Activated CD8-positive, alpha-beta memory T cell treated with anti-CD3 and anti-CD28 coated beads for 24 hours (primary cell): ENCODE measurements around the gene PPP6R3.
"Not testable (repeated sequence)": the region's sequence is repeated elsewhere in the genome, so short reads cannot be mapped to it uniquely, and the experiment has no call there.

ENCODE experiments used
- DNase-seq: peaks from one replicate; pipeline ENCODE4 v3.0.0-alpha.2; 2020

Gene PPP6R3, protein sequence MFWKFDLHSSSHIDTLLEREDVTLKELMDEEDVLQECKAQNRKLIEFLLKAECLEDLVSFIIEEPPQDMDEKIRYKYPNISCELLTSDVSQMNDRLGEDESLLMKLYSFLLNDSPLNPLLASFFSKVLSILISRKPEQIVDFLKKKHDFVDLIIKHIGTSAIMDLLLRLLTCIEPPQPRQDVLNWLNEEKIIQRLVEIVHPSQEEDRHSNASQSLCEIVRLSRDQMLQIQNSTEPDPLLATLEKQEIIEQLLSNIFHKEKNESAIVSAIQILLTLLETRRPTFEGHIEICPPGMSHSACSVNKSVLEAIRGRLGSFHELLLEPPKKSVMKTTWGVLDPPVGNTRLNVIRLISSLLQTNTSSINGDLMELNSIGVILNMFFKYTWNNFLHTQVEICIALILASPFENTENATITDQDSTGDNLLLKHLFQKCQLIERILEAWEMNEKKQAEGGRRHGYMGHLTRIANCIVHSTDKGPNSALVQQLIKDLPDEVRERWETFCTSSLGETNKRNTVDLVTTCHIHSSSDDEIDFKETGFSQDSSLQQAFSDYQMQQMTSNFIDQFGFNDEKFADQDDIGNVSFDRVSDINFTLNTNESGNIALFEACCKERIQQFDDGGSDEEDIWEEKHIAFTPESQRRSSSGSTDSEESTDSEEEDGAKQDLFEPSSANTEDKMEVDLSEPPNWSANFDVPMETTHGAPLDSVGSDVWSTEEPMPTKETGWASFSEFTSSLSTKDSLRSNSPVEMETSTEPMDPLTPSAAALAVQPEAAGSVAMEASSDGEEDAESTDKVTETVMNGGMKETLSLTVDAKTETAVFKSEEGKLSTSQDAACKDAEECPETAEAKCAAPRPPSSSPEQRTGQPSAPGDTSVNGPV

DNA sequence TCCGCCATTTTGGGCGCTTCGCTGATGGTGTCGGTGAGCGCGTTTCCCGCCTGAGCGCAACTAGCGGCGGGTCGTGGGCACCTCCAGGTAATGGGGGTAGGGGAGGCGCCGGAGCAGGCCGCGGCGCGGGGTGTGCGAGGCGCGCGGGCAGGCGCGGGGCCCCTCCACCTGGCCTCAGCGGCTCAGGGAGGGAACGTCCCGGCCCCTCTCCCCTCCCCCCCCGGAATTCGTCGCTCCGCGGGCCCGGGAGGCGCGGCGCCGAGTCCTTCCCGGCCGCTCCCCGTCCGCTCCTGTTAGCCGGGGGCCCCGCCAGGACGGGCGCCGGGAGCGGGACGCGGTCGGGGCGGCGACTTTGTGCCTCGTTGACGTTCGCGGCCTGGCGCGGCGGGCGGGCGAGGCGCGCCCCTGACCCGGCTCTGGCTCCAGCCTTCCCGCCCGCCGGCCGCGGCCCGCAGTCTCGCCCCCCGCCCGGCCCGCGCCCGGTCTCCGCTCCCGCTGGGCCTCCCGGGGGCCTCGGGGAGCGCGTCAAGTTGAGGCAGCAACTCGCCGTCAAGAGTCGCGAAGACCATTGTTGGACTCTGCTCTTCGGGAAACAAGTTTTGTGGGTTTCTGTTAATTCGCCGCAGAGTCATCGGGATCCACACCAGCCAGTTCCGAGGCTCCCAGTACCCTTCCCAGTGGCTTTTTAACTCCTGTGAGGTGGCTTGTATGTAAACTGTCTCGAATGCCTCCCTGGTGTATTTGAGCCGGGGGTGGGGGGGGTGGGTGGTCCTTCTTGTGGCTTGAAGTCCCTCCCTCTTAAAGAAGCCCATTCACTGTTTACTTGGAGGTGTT is at the start of gene PPP6R3:
Gene PPP6R3 (plus strand): TSS at position 12 of the 834 bp plus-strand sequence. CDS start 76,913 bp downstream, outside the sequence.
- no peak for DNase-seq

DNA sequence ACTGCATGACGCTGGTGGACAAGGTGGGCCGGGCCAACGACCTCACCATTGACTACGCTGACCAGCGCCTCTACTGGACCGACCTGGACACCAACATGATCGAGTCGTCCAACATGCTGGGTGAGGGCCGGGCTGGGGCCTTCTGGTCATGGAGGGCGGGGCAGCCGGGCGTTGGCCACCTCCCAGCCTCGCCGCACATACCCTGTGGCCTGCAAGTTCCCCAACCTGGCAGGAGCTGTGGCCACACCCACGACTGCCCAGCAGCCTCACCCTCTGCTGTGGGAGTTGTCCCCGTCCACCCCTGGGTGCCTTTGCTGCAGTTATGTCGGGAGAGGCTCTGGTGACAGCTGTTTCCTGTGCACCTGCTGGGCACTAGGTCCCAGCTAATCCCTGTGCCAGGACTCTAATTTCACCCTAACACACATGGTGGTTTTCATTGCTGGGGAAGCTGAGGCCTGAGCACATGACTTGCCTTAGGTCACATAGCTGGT is 49.0 kb upstream of the PPP6R3 start:
- DNase-seq, result no peak

DNA sequence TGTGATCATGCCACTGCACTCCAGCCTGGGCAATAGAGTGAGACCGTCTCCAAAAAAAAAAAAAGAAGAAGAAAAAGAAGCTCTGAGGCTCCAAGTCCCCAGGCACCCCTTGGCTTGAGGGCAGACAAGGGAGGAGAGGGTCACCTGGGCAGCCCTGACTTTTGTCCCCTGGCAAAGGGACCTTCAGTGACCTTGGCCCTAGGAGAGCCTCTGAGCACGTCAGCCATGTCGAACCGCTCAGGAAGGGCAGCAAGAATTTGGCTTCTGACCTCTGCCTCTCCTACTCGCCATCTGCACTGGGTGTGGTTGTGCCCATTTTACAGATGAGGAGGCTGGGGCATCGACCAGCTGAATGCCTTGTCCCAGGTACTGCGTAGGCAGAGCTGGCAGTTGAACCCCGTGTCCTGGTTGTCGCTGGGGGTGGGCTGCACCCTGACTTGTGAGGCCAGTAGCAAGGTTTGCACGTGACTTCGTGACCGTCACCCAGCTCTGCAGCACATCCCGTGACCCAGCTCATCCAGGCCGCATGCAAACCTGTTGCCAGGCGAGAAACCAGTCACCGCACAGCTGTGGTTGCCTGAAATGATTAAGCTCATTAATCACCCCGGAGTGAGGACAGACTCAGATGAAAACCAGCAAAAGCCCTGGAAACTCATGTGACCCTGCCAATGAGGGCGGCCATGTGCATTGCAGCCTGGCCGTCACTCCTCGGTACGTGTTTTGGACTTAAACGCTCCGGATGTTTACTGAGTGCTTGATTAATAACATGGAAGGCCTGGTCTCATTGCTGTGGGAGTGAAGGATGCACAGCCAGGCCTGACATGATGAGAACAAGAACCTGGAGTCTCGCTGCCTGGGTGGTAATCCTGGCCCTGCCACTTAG is 47.7 kb upstream of the PPP6R3 start:
- no peak for DNase-seq

DNA sequence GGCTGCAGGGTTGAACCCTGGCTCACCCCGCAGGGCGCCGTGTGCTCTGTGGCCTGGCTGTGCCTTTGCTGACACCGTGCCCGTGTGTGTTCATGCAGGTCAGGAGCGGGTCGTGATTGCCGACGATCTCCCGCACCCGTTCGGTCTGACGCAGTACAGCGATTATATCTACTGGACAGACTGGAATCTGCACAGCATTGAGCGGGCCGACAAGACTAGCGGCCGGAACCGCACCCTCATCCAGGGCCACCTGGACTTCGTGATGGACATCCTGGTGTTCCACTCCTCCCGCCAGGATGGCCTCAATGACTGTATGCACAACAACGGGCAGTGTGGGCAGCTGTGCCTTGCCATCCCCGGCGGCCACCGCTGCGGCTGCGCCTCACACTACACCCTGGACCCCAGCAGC is 47.0 kb upstream of the PPP6R3 start:
- no peak for DNase-seq

DNA sequence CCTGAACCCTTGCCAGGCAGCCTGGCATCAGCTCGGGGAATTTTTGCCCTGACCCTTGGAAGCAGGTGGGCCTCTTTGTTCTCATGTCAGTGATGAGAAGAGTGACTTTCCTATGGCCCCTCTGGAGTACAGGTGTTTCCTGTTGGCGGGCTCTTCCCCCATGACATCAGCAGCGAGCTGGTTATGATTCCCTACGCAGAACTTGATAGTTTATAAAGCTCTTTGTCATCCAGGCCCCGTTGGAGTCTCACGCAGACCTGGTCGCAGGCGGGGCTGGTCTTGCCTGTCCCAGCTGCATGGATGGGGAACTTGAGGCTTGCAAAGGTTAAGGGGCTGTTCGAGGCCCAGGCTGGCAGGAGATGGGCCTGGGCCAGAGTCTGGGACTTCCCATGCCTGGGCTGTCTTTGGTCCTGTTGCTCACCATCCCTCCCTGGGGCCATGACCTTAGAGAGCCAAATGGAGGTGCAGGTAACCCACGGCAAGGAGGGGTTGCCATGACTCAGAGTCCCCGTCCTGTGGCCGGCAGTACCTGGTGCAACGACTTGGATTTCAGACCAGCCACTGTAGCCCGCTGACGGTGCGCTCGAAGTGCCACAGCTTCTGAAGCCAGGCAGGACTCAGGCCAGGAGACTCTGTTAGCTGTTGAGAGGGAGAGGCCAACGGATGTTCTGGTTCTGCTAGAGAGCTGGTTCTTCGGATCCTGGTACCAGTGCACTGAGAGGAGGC is 45.9 kb upstream of the PPP6R3 start:
- DNase-seq, result no peak

DNA sequence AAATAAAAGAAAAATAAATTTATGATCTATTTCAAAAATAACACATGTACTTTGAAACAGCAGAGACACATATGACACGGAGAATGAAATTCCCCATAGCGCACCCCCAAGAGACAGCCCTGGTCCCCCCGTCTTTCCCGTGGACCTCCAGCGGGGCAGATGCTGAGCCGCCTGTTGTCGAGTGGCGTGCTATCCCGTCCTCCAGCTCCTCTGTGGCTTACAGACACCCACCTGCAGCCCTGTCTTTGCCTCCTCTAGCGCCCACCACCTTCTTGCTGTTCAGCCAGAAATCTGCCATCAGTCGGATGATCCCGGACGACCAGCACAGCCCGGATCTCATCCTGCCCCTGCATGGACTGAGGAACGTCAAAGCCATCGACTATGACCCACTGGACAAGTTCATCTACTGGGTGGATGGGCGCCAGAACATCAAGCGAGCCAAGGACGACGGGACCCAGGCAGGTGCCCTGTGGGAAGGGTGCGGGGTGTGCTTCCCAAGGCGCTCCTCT is 44.4 kb upstream of the PPP6R3 start:
- DNase-seq, result no peak

DNA sequence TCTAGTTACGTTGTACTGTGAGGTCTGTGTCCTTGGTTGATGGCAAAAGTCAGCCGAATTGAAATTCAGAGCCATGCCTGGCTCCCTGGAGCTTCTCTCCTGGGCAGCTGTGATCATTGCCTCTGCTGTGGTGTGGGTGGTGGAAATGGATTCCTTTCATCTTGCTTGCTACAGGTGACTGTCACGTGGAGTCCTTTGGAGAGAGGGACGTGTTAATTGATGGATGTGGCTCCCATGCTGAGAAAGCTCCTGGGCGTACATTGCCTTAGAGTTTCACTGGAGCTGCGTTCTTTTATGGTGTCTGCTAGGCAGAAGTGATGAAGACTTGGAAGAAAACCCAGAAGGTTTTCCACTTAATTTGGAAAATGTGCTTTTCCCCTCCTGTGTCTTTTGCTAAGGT is 41.9 kb upstream of the PPP6R3 start:
- no peak for DNase-seq

DNA sequence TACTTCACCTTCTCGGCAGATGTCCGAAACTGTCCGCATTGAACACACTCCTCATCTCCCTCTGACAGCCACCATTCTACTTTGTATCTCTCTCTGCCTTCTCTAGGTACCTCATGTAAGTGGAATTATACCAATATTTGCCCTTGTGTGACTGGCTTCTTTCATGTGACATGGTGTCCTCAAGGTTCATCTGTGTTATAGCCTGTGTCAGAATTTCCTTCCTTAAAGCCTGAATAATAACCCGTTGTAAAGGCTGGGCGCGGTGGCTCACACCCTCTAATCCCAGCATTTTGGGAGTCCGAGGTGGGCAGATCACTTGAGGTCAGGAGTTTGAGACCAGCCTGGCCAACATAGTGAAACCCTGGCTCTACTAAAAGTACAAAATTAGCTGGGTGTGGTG is 40.4 kb upstream of the PPP6R3 start:
- no peak for DNase-seq

DNA sequence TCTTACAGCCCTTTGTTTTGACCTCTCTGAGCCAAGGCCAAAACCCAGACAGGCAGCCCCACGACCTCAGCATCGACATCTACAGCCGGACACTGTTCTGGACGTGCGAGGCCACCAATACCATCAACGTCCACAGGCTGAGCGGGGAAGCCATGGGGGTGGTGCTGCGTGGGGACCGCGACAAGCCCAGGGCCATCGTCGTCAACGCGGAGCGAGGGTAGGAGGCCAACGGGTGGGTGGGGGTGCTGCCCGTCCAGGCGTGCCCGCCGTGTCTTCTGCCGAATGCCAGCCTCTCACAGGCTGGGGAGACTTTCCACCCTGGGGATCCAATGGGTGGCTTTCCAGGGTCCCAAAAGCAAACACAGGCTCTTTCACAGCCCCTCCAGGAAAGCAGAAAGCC is 37.1 kb upstream of the PPP6R3 start:
- DNase-seq, result no peak

DNA sequence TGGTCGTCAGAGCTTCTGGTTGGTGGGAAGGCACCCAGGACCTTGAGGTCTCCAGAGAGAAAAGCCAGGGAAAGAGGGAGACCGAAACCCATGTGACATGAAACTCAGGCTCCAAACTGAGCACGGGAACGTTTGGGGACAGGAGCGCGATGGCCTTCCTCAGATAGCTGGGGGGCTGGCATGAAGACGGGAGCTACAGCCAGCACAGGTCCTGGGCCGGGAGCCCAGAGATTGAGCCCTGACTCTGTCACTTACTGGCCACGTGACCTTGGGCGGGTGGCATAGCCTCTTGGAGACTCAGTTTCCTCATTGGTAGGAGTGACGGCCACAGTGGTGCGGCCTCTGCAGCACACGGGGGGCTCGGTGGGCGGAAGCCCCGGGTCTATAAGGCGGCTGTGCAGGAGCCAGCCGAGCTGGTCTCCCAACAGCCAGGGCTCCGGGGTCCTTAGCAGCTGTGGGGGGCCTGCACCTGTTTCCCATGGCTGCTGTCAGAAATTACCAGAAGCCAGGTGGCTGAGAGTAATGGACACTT is 36.4 kb upstream of the PPP6R3 start:
- DNase-seq, result no peak

DNA sequence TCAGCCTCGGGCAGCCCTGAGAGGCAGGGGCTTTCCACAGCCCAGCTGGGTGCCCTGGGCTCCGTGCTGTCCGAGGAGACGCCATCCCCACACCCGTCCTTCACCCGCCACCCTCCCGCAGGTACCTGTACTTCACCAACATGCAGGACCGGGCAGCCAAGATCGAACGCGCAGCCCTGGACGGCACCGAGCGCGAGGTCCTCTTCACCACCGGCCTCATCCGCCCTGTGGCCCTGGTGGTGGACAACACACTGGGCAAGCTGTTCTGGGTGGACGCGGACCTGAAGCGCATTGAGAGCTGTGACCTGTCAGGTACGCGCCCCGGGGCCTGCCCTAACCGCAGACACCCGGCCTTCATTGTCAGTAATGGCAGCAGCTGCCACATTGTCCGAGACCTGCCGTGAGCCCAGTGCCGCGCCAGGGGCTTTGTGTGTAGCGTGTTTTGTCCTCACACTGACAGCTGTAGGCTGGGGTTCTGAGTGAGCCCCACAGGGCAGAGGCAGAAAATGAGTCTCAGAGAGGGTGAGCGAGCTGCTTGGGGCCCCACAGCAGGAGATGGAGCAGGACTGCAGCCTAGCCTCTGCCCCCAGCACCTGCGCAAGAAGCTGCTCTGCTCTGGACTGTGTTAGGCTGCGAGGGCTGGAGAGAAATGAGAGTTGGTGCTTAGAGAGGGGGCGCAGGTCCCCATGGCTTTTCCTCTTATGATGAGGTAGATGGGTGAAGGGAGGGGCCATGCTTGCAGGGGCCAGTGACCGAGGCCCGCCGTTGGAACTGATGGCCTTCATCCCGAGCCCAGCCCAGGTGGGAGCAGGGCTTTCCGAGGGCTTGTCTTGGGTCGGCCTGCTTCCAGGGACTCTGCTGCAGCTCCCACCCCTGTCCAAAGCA is 35.3 kb upstream of the PPP6R3 start:
- DNase-seq, result no peak

DNA sequence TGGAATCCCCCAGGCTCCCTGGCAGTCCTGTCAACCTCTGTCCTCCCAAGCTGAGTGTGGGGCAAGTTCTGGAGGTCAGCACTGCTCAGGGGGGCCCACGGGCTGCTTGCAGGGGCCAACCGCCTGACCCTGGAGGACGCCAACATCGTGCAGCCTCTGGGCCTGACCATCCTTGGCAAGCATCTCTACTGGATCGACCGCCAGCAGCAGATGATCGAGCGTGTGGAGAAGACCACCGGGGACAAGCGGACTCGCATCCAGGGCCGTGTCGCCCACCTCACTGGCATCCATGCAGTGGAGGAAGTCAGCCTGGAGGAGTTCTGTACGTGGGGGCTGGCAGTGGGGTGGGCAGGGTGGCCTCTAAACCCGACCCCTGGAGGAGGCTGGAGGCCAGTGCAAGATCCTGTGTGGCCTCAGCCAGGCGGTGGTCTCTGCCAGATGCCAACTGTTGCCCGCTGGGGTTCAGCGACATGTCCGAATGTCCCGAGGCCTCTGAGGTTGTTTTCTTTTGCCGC is 34.6 kb upstream of the PPP6R3 start:
- DNase-seq, result no peak

DNA sequence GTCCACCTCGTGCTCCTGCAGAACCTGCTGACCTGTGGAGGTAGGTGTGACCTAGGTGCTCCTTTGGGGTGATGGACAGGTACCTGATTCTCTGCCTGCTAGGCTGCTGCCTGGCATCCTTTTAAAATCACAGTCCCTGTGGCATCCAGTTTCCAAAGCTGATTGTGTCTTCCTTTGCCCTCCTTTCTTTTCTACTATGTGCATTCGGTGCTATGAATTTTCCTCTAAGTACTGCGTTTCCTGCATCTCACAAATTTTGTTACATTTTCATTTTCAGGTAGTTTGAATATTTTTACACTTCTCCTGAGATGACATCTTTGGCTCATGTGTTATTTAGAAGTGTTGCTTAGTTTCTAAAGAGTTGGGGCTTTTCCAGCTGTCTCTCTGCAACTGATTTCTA is 30.9 kb upstream of the PPP6R3 start:
- no peak for DNase-seq

DNA sequence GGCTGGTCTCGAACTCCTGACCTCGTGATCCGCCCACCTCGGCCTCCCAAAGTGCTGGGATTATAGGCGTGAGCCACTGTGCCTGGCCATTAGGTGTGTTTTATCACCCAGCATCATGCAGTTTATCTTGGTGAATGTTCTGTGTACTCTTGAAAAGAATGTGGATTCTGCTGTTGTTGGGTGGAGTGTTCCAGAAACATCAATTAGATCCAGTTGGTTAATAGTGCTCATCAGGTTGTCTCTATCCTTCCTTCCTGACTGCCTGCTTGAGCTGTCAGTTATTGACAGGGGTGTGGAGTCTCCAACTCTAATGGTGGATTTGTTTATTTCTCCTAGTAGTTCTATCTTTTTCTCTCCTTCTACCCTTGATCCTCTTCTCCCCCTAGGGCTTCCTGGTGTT is 30.2 kb upstream of the PPP6R3 start:
- DNase-seq, result no peak

DNA sequence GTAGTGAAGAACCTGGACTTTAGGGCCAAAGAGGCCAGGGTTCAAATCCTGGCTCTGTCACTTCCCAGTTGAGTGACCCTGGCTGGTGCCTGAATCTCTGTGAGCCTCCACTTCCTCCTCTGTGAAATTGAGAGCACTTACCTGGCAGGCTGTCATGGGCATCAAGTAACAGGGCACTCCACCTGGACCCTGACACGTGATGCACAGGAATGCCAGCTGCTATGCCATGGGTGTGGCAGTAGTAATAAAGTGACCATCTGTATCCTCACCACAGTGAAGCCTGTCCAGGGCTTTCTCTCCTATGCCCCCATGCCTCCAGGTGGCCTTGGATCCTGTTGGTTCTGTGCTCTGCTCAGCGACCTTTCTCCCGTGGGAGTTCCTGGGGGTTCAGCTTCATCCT is 29.8 kb upstream of the PPP6R3 start:
- no peak for DNase-seq

DNA sequence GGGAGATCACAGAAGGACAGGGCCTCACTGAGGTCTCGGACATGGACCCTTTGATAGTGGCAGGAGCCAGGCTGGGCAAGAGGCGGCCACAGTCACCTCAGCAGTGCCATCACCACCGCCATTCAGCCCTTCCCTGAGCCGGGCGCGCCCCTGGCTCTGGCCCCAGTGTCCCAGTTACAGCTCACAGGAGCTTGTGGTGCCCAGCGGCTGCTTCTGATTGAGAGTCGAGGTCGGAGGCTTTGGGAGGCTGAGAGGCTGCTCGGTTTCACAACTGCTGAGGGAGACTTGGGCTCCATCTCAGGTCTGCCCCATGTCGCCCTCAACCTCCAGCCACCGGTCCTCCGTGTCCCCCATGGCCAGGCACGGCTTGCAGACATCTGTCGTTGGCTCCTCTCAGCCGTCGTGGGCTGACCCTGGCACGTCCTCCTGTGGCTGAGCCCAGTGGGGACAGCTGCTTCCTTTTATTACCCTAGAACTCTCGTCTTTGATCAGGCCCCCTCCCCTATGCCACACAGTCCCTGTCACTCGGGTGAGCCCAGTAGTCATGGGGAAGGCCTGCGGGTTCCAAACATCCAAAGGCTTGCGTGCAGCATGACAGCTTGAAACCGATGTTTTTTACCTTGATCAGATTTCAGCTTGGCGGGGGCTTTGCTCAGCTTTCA is 28.4 kb upstream of the PPP6R3 start:
- DNase-seq, result no peak

DNA sequence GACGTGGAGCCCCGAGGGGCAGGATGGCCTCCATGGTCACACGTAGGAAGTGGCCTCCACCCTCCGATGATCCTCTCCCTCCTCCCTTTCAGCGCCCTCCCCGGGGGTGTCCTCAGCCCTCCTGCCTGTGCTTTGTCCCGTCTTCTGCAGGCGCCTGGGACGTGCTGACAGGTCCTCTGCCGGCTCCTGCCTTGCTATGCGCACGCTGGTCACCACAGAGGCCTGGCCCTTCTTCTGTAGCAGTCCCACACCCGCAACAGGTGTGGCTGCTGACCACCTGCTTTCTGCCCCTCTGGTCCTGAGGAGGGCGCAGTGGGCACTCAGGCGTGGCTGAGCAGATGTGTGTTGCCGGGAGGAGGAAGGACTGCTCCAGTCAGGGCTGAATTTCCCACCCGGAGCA is 27.7 kb upstream of the PPP6R3 start:
- DNase-seq, result no peak

DNA sequence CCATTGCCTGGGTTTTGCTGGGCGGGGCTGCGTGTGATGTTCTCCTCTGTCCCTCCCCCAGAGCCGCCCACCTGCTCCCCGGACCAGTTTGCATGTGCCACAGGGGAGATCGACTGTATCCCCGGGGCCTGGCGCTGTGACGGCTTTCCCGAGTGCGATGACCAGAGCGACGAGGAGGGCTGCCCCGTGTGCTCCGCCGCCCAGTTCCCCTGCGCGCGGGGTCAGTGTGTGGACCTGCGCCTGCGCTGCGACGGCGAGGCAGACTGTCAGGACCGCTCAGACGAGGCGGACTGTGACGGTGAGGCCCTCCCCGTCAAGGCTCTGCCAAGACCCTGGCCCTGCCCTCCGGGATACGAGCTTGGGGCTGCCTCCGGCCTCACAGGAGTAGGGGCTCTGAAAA is 27.0 kb upstream of the PPP6R3 start:
- DNase-seq, result no peak

DNA sequence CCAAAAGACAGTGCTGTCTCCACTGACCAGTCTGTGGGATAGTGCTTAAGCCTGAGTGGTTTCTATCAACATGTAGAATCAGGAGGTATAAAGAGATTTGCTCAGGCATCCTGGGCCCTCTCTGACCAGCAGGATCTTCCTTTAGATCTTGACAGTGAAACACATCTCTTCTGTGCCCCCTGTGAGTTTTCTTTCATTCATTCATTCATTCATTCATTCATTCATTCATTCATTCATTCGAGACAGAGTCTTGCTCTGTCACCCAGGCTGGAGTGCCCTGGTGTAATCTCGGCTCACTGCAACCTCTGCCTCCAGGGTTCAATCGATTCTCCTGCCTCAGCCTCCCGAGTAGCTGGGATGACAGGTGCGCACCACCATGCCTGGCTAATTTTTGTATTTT is 26.4 kb upstream of the PPP6R3 start:
- DNase-seq, result not testable (repeated sequence)
